Keratinocyte (primary cell): Measurements from ENCODE around the gene FCRL5. TPM values are rescaled to one million over a fixed set of nuclear protein-coding genes. Genes with fewer than 3 reads are reported as not detected.

Experiments used
- DNase-seq: peaks from one replicate; pipeline ENCODE4 v3.0.0-alpha.2; 2011; ENCODE audit warnings: low read depth, missing footprints, low spot score
- FAIRE-seq: peaks from 2 replicates; lab custom pipeline; 2011; peaks lifted over from hg19 to GRCh38; lab: Jason Lieb, UNC
- H2AFZ ChIP-seq: 2 replicates; pipeline ENCODE4 v1.6.0; 2012; ENCODE audit warnings: low read length, control low read depth, inconsistent platforms; ENCODE audit not compliant: control insufficient read depth
- H3K27ac ChIP-seq: 2 replicates; pipeline ENCODE4 v1.5.1; 2011; ENCODE audit warnings: low read length; ENCODE audit not compliant: control insufficient read depth, insufficient read depth
- H3K27me3 ChIP-seq: 3 replicates; pipeline ENCODE4 v1.6.0; 2011; ENCODE audit warnings: low read length; ENCODE audit not compliant: control insufficient read depth, insufficient read depth; ENCODE audit errors: extremely low read depth
- H3K36me3 ChIP-seq, 2 experiments: 2 replicates in 1 of 2; 3 replicates in 1 of 2; pipeline ENCODE4 v1.5.1; 2011; ENCODE audit warnings: low read length in 2 of 2, mild to moderate bottlenecking in 1 of 2; ENCODE audit not compliant: control insufficient read depth in 2 of 2, insufficient read depth in 2 of 2; ENCODE audit errors: extremely low read depth in 1 of 2
- H3K4me1 ChIP-seq: 3 replicates; pipeline ENCODE4 v1.5.1; 2011; ENCODE audit warnings: low read length; ENCODE audit not compliant: control insufficient read depth, insufficient read depth; ENCODE audit errors: extremely low read depth
- H3K4me2 ChIP-seq: 3 replicates; pipeline ENCODE4 v1.6.0; 2011; ENCODE audit warnings: low read depth, low read length; ENCODE audit not compliant: control insufficient read depth, insufficient read depth; ENCODE audit errors: extremely low read depth
- H3K4me3 ChIP-seq, 3 experiments: fragments of 200-600 bp in 1 of 3; sonication (generic) in 1 of 3; 2 replicates in 2 of 3; 3 replicates in 1 of 3; pipeline ENCODE4 v1.5.1; 2011 to 2016; ENCODE audit warnings: low read length in 3 of 3, mild to moderate bottlenecking in 3 of 3, control low read depth in 2 of 3, inconsistent platforms in 1 of 3, low read depth in 1 of 3, mixed read lengths in 1 of 3, mixed run types in 1 of 3, moderate library complexity in 1 of 3; ENCODE audit not compliant: control insufficient read depth in 2 of 3, insufficient read depth in 2 of 3; ENCODE audit errors: extremely low read depth in 1 of 3
- H3K79me2 ChIP-seq: 2 replicates; pipeline ENCODE4 v1.6.0; 2012; ENCODE audit warnings: low read length; ENCODE audit not compliant: control insufficient read depth, insufficient read depth
- H3K9ac ChIP-seq: 3 replicates; pipeline ENCODE4 v1.6.0; 2011; ENCODE audit warnings: low read length; ENCODE audit not compliant: control insufficient read depth, insufficient read depth; ENCODE audit errors: extremely low read depth
- H3K9me1 ChIP-seq: 3 replicates; pipeline ENCODE4 v1.6.0; 2011; ENCODE audit warnings: low read length; ENCODE audit not compliant: control insufficient read depth, insufficient read depth; ENCODE audit errors: extremely low read depth
- H3K9me3 ChIP-seq: 2 replicates; pipeline ENCODE4 v1.5.1; 2012; ENCODE audit warnings: low read depth, low read length; ENCODE audit not compliant: control insufficient read depth
- H4K20me1 ChIP-seq: 3 replicates; pipeline ENCODE4 v1.6.0; 2011; ENCODE audit warnings: low read length; ENCODE audit not compliant: control insufficient read depth, insufficient read depth; ENCODE audit errors: extremely low read depth
- EZH2 ChIP-seq: IDR thresholded peaks from one replicate; pipeline ENCODE4 v1.6.1; 2012; ENCODE audit warnings: inconsistent platforms, mild to moderate bottlenecking, low read length, moderate library complexity
- dilution Hi-C: fragments of 300-500 bp; cut with MboI; formaldehyde crosslinking; loops from one replicate; pipeline ENCODE4 v1.7.0; 2020; ENCODE audit warnings: low sequenced_read_pairs; ENCODE audit not compliant: extremely low pct_ligation_motif_present
- polyA plus RNA-seq, 5 experiments: library from polyadenylated mRNA; depleted of rRNA in 3 of 5; stranded (reverse) in 3 of 5; stranded (forward) in 1 of 5; unstranded in 1 of 5; fragments of >200 nt; gene quantifications; 1 replicate in 1 of 5; 2 replicates in 3 of 5; 3 replicates in 1 of 5; pipeline versions ENCODE4 v1.2.1 to v1.2.3, GENCODE V29; 2011 to 2012; ENCODE audit warnings: missing spikeins in 2 of 5, low read depth in 1 of 5, low replicate concordance in 1 of 5
- TF ChIP-seq, protein P1 (sequence below), 3 experiments: IDR thresholded peaks in 1 of 3; conservative IDR thresholded peaks in 1 of 3; optimal IDR thresholded peaks in 1 of 3; 2 replicates in 2 of 3; 3 replicates in 1 of 3; pipeline versions ENCODE3 to v1.5.1; 2011; ENCODE audit warnings: low read length in 3 of 3, mild to moderate bottlenecking in 3 of 3, moderate library complexity in 2 of 3, control low read depth in 1 of 3, inconsistent platforms in 1 of 3; ENCODE audit not compliant: insufficient read depth in 2 of 3; ENCODE audit errors: extremely low read depth in 1 of 3

FCRL5 gene
- polyA plus RNA-seq, 1 donor (not counting 4 experiments of a cell fraction or from before 2014, with no cell fraction given): not detected

DNA sequence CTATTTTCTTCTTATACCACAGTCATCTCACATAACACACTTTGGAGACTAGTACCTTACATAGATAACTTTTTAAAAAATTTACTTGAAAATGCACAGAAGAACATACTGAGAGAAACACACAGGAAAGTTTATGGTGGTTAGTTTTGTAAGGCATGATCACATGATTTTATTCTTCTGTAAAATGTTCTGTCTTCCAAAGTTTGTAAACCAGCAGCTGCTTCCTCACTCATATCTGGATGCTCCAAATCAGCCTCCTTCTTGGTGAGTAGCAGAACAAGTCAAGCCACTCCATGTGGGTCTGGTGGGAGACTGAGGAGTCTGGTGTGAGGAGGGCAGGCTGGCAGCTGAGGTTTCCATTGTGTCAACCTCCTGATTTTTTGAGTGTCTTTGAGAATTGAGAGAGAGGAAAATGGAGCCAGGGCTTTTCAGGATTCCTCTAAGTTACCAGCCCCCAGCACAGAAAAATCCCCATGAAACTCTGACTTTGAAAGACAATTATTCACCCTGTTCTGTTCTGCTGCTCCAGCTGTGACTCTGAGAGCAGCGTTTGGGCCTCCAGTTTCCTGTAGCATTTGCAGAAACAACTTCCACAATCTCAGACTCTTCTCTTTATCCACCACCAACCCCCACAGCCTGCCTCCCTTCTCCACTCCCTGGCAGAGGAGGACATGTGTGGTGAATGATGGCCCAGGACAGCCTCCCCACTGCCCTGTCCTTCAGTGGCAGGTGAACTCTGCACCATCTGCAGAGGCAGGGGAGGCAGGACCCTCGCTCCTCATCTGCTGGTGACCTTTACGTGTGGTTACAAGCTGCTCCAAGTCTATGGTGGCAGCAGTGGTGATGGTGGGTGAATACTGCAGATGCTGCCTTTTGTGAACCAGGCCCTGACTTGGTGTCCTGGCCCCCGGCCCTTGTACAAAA is 82.3 kb downstream of the FCRL5 start:
- no peaks in the 10 kb centered on the region for H3K9me3 ChIP-seq
- no peak overlapping the region for H3K9ac ChIP-seq
- no peak overlapping the region for H3K27ac ChIP-seq
- no peak for FAIRE-seq
- H3K4me2 ChIP-seq: no peak overlapping the region
- TF ChIP-seq EZH2: no peak
- TF ChIP-seq, protein P1, sequence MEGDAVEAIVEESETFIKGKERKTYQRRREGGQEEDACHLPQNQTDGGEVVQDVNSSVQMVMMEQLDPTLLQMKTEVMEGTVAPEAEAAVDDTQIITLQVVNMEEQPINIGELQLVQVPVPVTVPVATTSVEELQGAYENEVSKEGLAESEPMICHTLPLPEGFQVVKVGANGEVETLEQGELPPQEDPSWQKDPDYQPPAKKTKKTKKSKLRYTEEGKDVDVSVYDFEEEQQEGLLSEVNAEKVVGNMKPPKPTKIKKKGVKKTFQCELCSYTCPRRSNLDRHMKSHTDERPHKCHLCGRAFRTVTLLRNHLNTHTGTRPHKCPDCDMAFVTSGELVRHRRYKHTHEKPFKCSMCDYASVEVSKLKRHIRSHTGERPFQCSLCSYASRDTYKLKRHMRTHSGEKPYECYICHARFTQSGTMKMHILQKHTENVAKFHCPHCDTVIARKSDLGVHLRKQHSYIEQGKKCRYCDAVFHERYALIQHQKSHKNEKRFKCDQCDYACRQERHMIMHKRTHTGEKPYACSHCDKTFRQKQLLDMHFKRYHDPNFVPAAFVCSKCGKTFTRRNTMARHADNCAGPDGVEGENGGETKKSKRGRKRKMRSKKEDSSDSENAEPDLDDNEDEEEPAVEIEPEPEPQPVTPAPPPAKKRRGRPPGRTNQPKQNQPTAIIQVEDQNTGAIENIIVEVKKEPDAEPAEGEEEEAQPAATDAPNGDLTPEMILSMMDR (optimal IDR thresholded peaks at IDR 0.05 in 1 of 3, IDR thresholded peaks at IDR 0.05 in 1 of 3, conservative IDR thresholded peaks at IDR 0.05 in 1 of 3; ENCODE audit: extremely low read depth in 1 of 3, insufficient read depth in 2 of 3, low read length in 3 of 3): no peak
- no peak for DNase-seq
- H2AFZ ChIP-seq: no peak overlapping the region
- H3K4me1 ChIP-seq: no peaks in the 10 kb centered on the region
- dilution Hi-C loops: no loop called here
- no peak overlapping the region for H3K4me3 ChIP-seq
- H4K20me1 ChIP-seq: no peaks in the 10 kb centered on the region
- H3K36me3 ChIP-seq: no peaks in the 10 kb centered on the region
- H3K79me2 ChIP-seq: no peaks in the 10 kb centered on the region
- H3K27me3 ChIP-seq: no peaks in the 10 kb centered on the region
- H3K9me1 ChIP-seq: no peaks in the 10 kb centered on the region

DNA sequence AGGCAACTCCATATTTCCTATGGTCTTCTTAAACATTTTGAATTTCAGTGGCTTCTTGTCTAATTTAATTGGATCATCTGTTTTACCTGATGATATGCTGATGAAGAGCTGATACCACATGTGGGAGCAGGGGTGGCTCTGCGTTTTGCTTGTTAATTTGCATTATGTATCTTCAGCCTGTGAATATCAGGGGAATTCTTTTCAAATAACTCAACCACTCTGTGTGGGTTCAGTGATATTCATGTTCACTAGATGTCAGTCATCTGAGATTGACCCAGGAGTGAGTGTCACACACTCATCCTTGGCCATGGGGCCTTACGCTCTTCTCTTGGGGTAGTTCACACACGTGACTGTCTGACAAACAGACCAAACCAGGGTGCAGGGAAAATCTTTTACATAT is 83.0 kb downstream of the FCRL5 start:
- Histone ChIP-seq H3K27me3 (no peaks in the 10 kb centered on the region), H3K9me1 (no peaks in the 10 kb centered on the region), H3K9ac (no peak overlapping the region), H3K9me3 (no peaks in the 10 kb centered on the region), H3K79me2 (no peaks in the 10 kb centered on the region), H3K4me2 (no peak overlapping the region), H3K4me3 (no peak overlapping the region), H3K27ac (no peak overlapping the region), H2AFZ (no peak overlapping the region), H4K20me1 (no peaks in the 10 kb centered on the region), H3K36me3 (no peaks in the 10 kb centered on the region), H3K4me1 (no peaks in the 10 kb centered on the region)
- DNase-seq (no peak), FAIRE-seq (no peak)
- dilution Hi-C loops: no loop called here
- TF ChIP-seq, protein P1 (optimal IDR thresholded peaks at IDR 0.05 in 1 of 3, IDR thresholded peaks at IDR 0.05 in 1 of 3, conservative IDR thresholded peaks at IDR 0.05 in 1 of 3; ENCODE audit: extremely low read depth in 1 of 3, insufficient read depth in 2 of 3, low read length in 3 of 3): no peak
- no peak for TF ChIP-seq EZH2
